HepG2 (cell line): ENCODE measurements around the gene ACER2.
"Not testable (repeated sequence)": the region's sequence is repeated elsewhere in the genome, so short reads cannot be mapped to it uniquely, and the experiment has no call there.

Experiments used
- CHD4 ChIP-seq: fragments of 200-600 bp; sonication (generic); IDR thresholded peaks from 2 replicates; pipeline ENCODE4 v1.7.0; 2017; ENCODE audit warnings: mild to moderate bottlenecking, low read length, borderline replicate concordance
- JUND ChIP-seq: sonication (generic); formaldehyde crosslinking; IDR thresholded peaks from 2 replicates; pipeline ENCODE4 v1.8.0; 2022; ENCODE audit warnings: mild to moderate bottlenecking, missing genetic modification reagents
- RFX1 ChIP-seq: fragments of 450-650 bp; IDR thresholded peaks from 2 replicates; pipeline ENCODE4 v1.6.1; 2017
- SATB2 ChIP-seq: sonication (generic); formaldehyde crosslinking; IDR thresholded peaks from 2 replicates; pipeline ENCODE4 v1.5.0; 2020; ENCODE audit warnings: missing genetic modification reagents
- ZNF276 ChIP-seq: sonication (generic); formaldehyde crosslinking; IDR thresholded peaks from 2 replicates; pipeline ENCODE4 v1.4.0; 2020; ENCODE audit warnings: mild to moderate bottlenecking, low read depth, missing genetic modification reagents
- ZNF773 ChIP-seq: sonication (generic); formaldehyde crosslinking; IDR thresholded peaks from 2 replicates; pipeline ENCODE4 v1.4.0; 2020; ENCODE audit warnings: missing genetic modification reagents, borderline replicate concordance
- TF ChIP-seq, protein P1 (sequence below): sonication (generic); formaldehyde crosslinking; IDR thresholded peaks from 2 replicates; pipeline ENCODE4 v1.5.0; 2020; ENCODE audit warnings: mild to moderate bottlenecking, missing genetic modification reagents, moderate library complexity

DNA sequence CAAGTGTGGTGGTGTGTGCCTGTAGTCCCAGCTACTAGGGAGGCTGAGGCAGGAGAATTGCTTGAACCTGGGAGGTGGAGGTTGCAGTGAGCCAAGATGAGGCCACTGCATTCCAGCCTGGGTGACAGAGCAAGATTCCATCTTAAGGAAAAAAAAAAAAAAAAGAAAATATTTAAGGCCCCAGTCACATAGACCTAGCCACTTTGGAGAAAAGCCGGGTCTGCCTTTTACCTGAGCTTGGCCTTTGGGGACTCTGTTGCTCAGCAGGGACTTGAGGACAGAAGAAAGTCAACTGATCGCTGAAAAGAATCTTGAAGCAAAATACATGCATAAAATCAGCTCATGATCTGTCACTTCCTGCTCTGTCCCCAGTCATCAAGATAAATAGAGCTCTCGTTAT lies 4.6 kb downstream of the ACER2 start:
- not testable (repeated sequence) for TF ChIP-seq ZNF773 (CRISPR knock-in tag); JUND (CRISPR knock-in tag); ZNF276 (CRISPR knock-in tag); CHD4; RFX1; SATB2
- TF ChIP-seq, protein P1, sequence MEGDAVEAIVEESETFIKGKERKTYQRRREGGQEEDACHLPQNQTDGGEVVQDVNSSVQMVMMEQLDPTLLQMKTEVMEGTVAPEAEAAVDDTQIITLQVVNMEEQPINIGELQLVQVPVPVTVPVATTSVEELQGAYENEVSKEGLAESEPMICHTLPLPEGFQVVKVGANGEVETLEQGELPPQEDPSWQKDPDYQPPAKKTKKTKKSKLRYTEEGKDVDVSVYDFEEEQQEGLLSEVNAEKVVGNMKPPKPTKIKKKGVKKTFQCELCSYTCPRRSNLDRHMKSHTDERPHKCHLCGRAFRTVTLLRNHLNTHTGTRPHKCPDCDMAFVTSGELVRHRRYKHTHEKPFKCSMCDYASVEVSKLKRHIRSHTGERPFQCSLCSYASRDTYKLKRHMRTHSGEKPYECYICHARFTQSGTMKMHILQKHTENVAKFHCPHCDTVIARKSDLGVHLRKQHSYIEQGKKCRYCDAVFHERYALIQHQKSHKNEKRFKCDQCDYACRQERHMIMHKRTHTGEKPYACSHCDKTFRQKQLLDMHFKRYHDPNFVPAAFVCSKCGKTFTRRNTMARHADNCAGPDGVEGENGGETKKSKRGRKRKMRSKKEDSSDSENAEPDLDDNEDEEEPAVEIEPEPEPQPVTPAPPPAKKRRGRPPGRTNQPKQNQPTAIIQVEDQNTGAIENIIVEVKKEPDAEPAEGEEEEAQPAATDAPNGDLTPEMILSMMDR: not testable (repeated sequence)
